Mucosa of descending colon (tissue), 3 donors: Measurements from ENCODE around the gene CNTN4. TPM values are rescaled to one million over a fixed set of nuclear protein-coding genes. Genes with fewer than 3 reads are reported as not detected.

Experiments
- ATAC-seq: fragments of 200-7000 bp; cut with Tn5 transposase; one replicate; pipeline ENCODE4 v1.9.1; 2020; ENCODE audit warnings: mild to moderate bottlenecking, moderate library complexity
- DNase-seq, 3 donors: peaks; one replicate each; pipeline ENCODE4 v3.0.0-alpha.2; 2020
- H3K36me3 ChIP-seq: fragments of 200-600 bp; one replicate; pipeline ENCODE4 v1.8.0; 2021; ENCODE audit warnings: low read depth, mild to moderate bottlenecking
- H3K4me1 ChIP-seq: fragments of 200-600 bp; one replicate; pipeline ENCODE4 v1.8.0; 2021; ENCODE audit warnings: low read depth, mild to moderate bottlenecking
- H3K4me3 ChIP-seq: fragments of 200-600 bp; one replicate; pipeline ENCODE4 v1.8.0; 2021; ENCODE audit warnings: mild to moderate bottlenecking
- H3K9me3 ChIP-seq: fragments of 200-600 bp; one replicate; pipeline ENCODE4 v1.8.0; 2021; ENCODE audit warnings: mild to moderate bottlenecking
- CTCF ChIP-seq: fragments of 200-600 bp; IDR thresholded peaks from one replicate; pipeline ENCODE4 v1.8.0; 2022; ENCODE audit warnings: antibody characterized with exemption, mild to moderate bottlenecking
- intact Hi-C, 2 donors: fragments of 100-400 bp; cut with DNase I in 1 of 2; cut with micrococcal nuclease in 1 of 2; formaldehyde crosslinking; loops; one replicate each; pipeline versions ENCODE4 v1.11.0 to v1.11.1; 2022; cut with DNase I, micrococcal nuclease
- total RNA-seq, 3 donors: library from RNA; stranded (reverse); fragmentation: NEBNext Ultra II Directional in 2 of 3; extraction: Animal tissue kit (Norgen Biotek cat#: 25700) in 2 of 3; gene quantifications; one replicate each; pipeline versions ENCODE4 v1.2.1 to v1.2.4, GENCODE V29; 2021 to 2023
- donor health status: DM: no; HTN: no; CAD: no; lungs with moderate emphysema.
- donor health status: DM: no; HTN: no; CAD: no.
- donor health status: DM: no; HTN: yes; CAD: no.

The CNTN4 gene
- total RNA-seq, 3 donors from 2014 or later: 7.8 to 41.1 (median 13.4) TPM

- H3K4me3 ChIP-seq: no peak overlapping the region
- no peaks in the 10 kb centered on the region for H3K36me3 ChIP-seq
- peaks cover 8% of the 10 kb centered on the region for H3K9me3 ChIP-seq
- ATAC-seq (no peak), DNase-seq (no peak)
- no peak for TF ChIP-seq CTCF
- intact Hi-C loops: no loop called here
- no peaks in the 10 kb centered on the region for H3K4me1 ChIP-seq
Measured at GRCh38 chr3:2172561-2173171, 74.0 kb downstream of the CNTN4 start.

GRCh38 chr3:2180634-2181033 lies 82.0 kb downstream of the CNTN4 start:
- Histone ChIP-seq H3K9me3 (no peaks in the 10 kb centered on the region), H3K4me3 (no peak overlapping the region), H3K36me3 (no peaks in the 10 kb centered on the region), H3K4me1 (no peaks in the 10 kb centered on the region)
- intact Hi-C loops: no loop called here
- no peak for TF ChIP-seq CTCF
- ATAC-seq: no peak
- no peak for DNase-seq

- ATAC-seq: no peak
- TF ChIP-seq CTCF: no peak
- no peaks in the 10 kb centered on the region for H3K4me1 ChIP-seq
- intact Hi-C loops: no loop called here
- H3K4me3 ChIP-seq: no peak overlapping the region
- no peaks in the 10 kb centered on the region for H3K9me3 ChIP-seq
- DNase-seq: no peak
- no peaks in the 10 kb centered on the region for H3K36me3 ChIP-seq
Measured at GRCh38 chr3:2198776-2199279, 100.2 kb downstream of the CNTN4 start.

- no peak for ATAC-seq
- Histone ChIP-seq H3K4me3 (no peak overlapping the region), H3K36me3 (no peaks in the 10 kb centered on the region), H3K9me3 (no peaks in the 10 kb centered on the region), H3K4me1 (no peaks in the 10 kb centered on the region)
- DNase-seq: no peak
- intact Hi-C loops: no loop called here
- no peak for TF ChIP-seq CTCF
Measured at GRCh38 chr3:2204054-2204453, 105.4 kb downstream of the CNTN4 start.

GRCh38 chr3:2205692-2206091 lies 107.0 kb downstream of the CNTN4 start:
- Histone ChIP-seq H3K4me1 (no peaks in the 10 kb centered on the region), H3K36me3 (no peaks in the 10 kb centered on the region), H3K4me3 (no peak overlapping the region), H3K9me3 (no peaks in the 10 kb centered on the region)
- ATAC-seq: no peak
- no peak for DNase-seq
- TF ChIP-seq CTCF: no peak
- intact Hi-C loops: no loop called here

GRCh38 chr3:2206536-2206935 lies 107.9 kb downstream of the CNTN4 start:
- no peaks in the 10 kb centered on the region for H3K4me1 ChIP-seq
- DNase-seq: no peak
- H3K9me3 ChIP-seq: no peaks in the 10 kb centered on the region
- intact Hi-C loops: no loop called here
- no peak for TF ChIP-seq CTCF
- no peak overlapping the region for H3K4me3 ChIP-seq
- no peak for ATAC-seq
- H3K36me3 ChIP-seq: no peaks in the 10 kb centered on the region
